Kidney (tissue), 14 donors: ENCODE results near the gene XPO4. TPM values are rescaled to one million over a fixed set of nuclear protein-coding genes. Genes with fewer than 3 reads are reported as not detected.

Experiments
- DNase-seq, 5 donors: peaks; one replicate each; pipeline ENCODE4 v3.0.0-alpha.2; 2013 to 2020
- FAIRE-seq: peaks from 2 replicates; lab custom pipeline; 2012; peaks lifted over from hg19 to GRCh38; lab: Jason Lieb, UNC
- H3K27ac ChIP-seq, 2 donors: one replicate each; pipeline ENCODE4 v1.7.0; 2013; ENCODE audit warnings: low read depth in 2 of 2, low read length in 2 of 2, inconsistent platforms in 1 of 2
- H3K27me3 ChIP-seq: one replicate; pipeline ENCODE4 v1.7.1; 2013; ENCODE audit warnings: low read length, inconsistent platforms; ENCODE audit not compliant: control insufficient read depth, insufficient read depth
- H3K36me3 ChIP-seq, 3 donors: one replicate each; pipeline versions ENCODE4 v1.7.0 to v1.7.1; 2013; ENCODE audit warnings: low read length in 3 of 3, control low read depth in 1 of 3, inconsistent platforms in 1 of 3; ENCODE audit not compliant: insufficient read depth in 3 of 3, control insufficient read depth in 2 of 3
- H3K4me1 ChIP-seq, 3 donors: one replicate each; pipeline versions ENCODE4 v1.7.0 to v1.7.1; 2013; ENCODE audit warnings: low read length in 3 of 3, inconsistent platforms in 1 of 3, low read depth in 1 of 3; ENCODE audit not compliant: control insufficient read depth in 2 of 3, insufficient read depth in 2 of 3
- H3K4me3 ChIP-seq, 3 donors: one replicate each; pipeline versions ENCODE4 v1.7.0 to v1.8.1; 2013; ENCODE audit warnings: low read length in 3 of 3, control low read depth in 1 of 3, inconsistent platforms in 1 of 3
- H3K9ac ChIP-seq, 3 donors: one replicate each; pipeline versions ENCODE4 v1.7.0 to v1.7.1; 2013; ENCODE audit warnings: low read length in 3 of 3, control low read depth in 1 of 3, inconsistent platforms in 1 of 3
- H3K9me3 ChIP-seq, 3 donors: one replicate each; pipeline versions ENCODE4 v1.7.0 to v1.7.1; 2013; ENCODE audit warnings: low read length in 3 of 3, control low read depth in 1 of 3, inconsistent platforms in 1 of 3; ENCODE audit not compliant: control insufficient read depth in 2 of 3, insufficient read depth in 1 of 3
- intact Hi-C: fragments of 100-400 bp; cut with DNase I; formaldehyde crosslinking; loops from one replicate; pipeline ENCODE4 v1.11.1; 2022
- polyA plus RNA-seq: library from polyadenylated mRNA; stranded (reverse); fragments of 350-450 nt; fragmentation: Illumina TruSeq; extraction: RNeasy Lipid Tissue Mini Kit (QIAGEN cat#74804); gene quantifications from one replicate; pipeline ENCODE4 v1.2.3, GENCODE V29; 2014; ENCODE audit warnings: low read depth, low replicate concordance; ENCODE audit not compliant: insufficient read depth
- total RNA-seq: library from RNA; stranded (reverse); fragmentation: NEBNext Ultra II Directional; extraction: Animal tissue kit (Norgen Biotek cat#: 25700); gene quantifications from one replicate; pipeline ENCODE4 v1.2.1, GENCODE V29; 2021
- TF ChIP-seq, protein P1 (sequence below): IDR thresholded peaks from 3 replicates; pipeline ENCODE4 v1.5.1; 2012; ENCODE audit warnings: mild to moderate bottlenecking, moderate library complexity, borderline replicate concordance; ENCODE audit not compliant: insufficient read depth; ENCODE audit errors: extremely low read depth
- donor health status: control.
- donor health status: control.
- donor health status: control.
- donor health status: control.
- donor health status: control.
- donor health status: DM: yes; HTN: yes; CAD: no.
- donor health status: Normal renal cell carcinoma (clear cell type).

Gene XPO4
- total and polyA plus RNA-seq, 2 donors from 2014 or later = 3.3 to 17.4 TPM

DNA sequence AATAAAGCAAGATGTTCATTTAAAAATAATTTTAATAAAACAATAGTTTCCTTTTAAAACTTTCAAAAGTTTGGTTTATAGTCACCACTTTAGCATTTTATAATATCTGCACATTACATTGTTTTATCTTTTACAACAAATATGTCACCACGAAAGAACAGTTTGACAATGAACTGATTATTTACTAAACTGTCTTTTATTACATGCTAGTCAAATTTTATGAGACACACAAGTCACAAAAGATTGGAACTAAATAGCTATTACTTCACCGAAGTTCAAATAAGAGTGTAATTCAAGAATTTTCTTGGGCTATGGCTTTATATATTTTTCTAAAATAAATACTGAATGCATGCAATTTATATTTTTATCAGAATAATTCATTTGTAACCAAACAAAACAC, 71.3 kb downstream of the XPO4 start:
- Histone ChIP-seq H3K27me3 (no peaks in the 10 kb centered on the region), H3K9ac (no peak overlapping the region), H3K4me1 (no peaks in the 10 kb centered on the region), H3K27ac (no peak overlapping the region), H3K36me3 (peaks cover 0 to 7% (median 0%) of the 10 kb centered on the region in 3 donors), H3K9me3 (no peaks in the 10 kb centered on the region), H3K4me3 (no peak overlapping the region)
- TF ChIP-seq, protein P1, sequence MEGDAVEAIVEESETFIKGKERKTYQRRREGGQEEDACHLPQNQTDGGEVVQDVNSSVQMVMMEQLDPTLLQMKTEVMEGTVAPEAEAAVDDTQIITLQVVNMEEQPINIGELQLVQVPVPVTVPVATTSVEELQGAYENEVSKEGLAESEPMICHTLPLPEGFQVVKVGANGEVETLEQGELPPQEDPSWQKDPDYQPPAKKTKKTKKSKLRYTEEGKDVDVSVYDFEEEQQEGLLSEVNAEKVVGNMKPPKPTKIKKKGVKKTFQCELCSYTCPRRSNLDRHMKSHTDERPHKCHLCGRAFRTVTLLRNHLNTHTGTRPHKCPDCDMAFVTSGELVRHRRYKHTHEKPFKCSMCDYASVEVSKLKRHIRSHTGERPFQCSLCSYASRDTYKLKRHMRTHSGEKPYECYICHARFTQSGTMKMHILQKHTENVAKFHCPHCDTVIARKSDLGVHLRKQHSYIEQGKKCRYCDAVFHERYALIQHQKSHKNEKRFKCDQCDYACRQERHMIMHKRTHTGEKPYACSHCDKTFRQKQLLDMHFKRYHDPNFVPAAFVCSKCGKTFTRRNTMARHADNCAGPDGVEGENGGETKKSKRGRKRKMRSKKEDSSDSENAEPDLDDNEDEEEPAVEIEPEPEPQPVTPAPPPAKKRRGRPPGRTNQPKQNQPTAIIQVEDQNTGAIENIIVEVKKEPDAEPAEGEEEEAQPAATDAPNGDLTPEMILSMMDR = no peak
- FAIRE-seq = peak; percentile 51
- intact Hi-C loops = no loop called here
- no peak for DNase-seq

DNA sequence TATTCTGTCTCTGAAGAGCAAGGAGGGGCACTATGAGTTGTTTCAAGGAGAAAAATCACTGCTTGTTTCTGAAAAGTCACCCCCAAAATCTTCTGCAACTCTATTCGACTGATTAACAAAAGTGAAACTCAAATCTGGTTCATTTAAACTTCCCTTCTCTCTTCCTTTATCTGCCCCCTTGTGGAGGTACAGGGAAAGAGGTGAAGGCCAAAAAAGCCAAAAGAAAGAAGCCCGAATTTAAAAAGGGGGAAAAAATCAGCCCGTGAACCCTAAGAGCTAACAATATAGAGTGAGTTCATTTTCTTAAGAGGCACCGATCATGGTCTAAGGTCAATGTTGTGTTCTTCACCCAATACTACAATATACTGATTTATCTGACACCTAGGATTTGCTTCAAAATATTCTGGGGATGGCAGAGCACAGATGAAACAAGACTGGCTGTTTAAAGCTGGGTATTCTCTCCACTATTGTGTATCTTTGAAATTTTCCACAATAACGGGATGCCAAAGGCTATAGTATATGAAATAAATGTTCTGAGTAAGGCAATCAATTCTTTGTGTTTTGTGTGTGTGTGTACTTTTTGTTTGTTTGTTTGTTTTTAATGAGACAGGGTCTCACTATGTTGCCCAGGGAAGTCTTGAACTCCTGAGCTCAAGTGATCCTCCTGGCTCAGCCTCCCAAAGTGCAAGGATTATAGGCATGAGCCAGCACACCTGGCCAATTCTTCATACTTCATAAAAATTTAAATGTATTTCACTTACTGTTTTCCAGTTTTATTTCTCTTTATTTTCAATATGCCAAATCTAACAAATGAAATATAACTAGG, 73.8 kb downstream of the XPO4 start:
- intact Hi-C loops = loop anchor here (10.0 kb wide), 1 partner anchor 124 kb away; the partner anchor contains the start of gene IL17D
- no peak for FAIRE-seq
- Histone ChIP-seq H3K27ac (no peak overlapping the region), H3K36me3 (peaks cover 0 to 3% (median 0%) of the 10 kb centered on the region in 3 donors), H3K4me1 (no peaks in the 10 kb centered on the region), H3K4me3 (peak overlapping the region in 2 of 3 donors; percentile 42 to 44), H3K9ac (peak overlapping the region in 2 of 3 donors; percentile 31 to 49), H3K9me3 (no peaks in the 10 kb centered on the region), H3K27me3 (no peaks in the 10 kb centered on the region)
- TF ChIP-seq, protein P1 = peak; percentile 66
- peak in 3 of 5 donors; percentile 12 to 83 (median 47) for DNase-seq

DNA sequence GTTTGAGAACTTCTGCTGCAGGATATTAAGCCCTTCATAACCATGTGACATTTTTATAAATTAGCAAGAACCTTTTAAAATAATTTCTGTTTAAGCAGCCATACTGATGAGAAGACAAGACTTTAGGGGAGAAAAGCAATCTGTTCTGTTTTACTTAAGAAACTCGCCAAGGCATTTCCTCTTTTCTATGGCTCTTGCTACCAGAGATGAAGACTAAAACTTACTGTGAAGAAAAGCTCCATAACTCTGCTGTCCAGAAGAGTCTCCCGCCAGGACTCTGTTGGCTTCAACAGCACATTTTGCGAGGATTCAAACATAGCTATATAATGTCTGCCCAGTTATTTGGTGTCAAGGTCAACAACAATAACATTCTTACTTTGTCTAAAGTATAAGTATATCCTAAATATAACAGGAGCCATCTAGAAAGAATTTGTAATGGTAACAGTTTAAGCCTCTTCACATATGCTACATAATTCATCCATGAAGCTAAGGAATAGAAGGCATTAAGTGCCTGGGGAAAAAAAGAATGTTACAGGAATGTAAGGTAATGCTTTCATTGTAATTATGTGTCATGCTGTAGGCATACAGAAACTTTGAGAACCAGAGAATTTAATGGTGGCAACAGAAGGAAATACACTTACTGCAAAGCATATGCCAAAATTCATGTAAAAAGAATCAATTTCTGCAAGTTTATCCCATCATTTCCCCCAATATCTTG, 75.5 kb downstream of the XPO4 start:
- Histone ChIP-seq H3K27me3 (no peaks in the 10 kb centered on the region), H3K9ac (no peak overlapping the region), H3K27ac (no peak overlapping the region), H3K4me3 (no peak overlapping the region), H3K36me3 (no peaks in the 10 kb centered on the region), H3K4me1 (no peaks in the 10 kb centered on the region), H3K9me3 (no peaks in the 10 kb centered on the region)
- TF ChIP-seq, protein P1 = no peak
- FAIRE-seq (no peak), DNase-seq (no peak)
- intact Hi-C loops = loop anchor here (10.0 kb wide), 1 partner anchor 122 kb away; the partner anchor contains the start of gene IL17D
